IMR-90 (cell line): ENCODE results near the gene FAM171A1. TPM values are rescaled to one million over a fixed set of nuclear protein-coding genes. Genes with fewer than 3 reads are reported as not detected.

Source experiments
- ATAC-seq: fragments of 200-7000 bp; cut with Tn5 transposase; 2 replicates; pipeline ENCODE4 v1.9.1; 2020; ENCODE audit warnings: low read depth, mild to moderate bottlenecking, moderate library complexity
- BruUV-seq: library from RNA; stranded (reverse); fragments of 400-500 nt; replicated peaks from 2 replicates; lab custom pipeline; 2021; lab: Mats Ljungman, UMichigan
- CTCF ChIA-PET: fragments of 300-600 bp; formaldehyde crosslinking; extraction: SDS; loops from one replicate; lab custom pipeline; 2021; ENCODE audit warnings: antibody characterized with exemption; lab: Yijun Ruan, JAX
- POLR2A ChIA-PET: fragments of 300-600 bp; sonication (Branson Sonifier 250); formaldehyde crosslinking; loops from one replicate; lab custom pipeline; 2022; ENCODE audit warnings: antibody characterized with exemption; ENCODE audit not compliant: unreplicated experiment; lab: Charles Lee
- DNase-seq: peaks from one replicate; pipeline ENCODE4 v3.0.0; 2013
- H2AFZ ChIP-seq: replicated peaks from 2 replicates; pipeline ENCODE3; 2013; ENCODE audit warnings: low read length, mild to moderate bottlenecking; ENCODE audit not compliant: poor library complexity
- H2AK5ac ChIP-seq: 2 replicates; pipeline ENCODE4 v1.6.1; 2013; ENCODE audit warnings: low read depth, low read length, inconsistent platforms
- H2AK9ac ChIP-seq: replicated peaks from 2 replicates; pipeline ENCODE3; 2013; ENCODE audit warnings: mild to moderate bottlenecking, low read depth, low read length, moderate library complexity; ENCODE audit not compliant: poor library complexity
- H2BK120ac ChIP-seq: 2 replicates; pipeline ENCODE4 v1.6.1; 2013; ENCODE audit warnings: low read depth, low read length, inconsistent platforms
- H2BK15ac ChIP-seq: 3 replicates; pipeline ENCODE4 v1.6.1; 2013; ENCODE audit warnings: low read depth, low read length, inconsistent platforms
- H2BK20ac ChIP-seq: 2 replicates; pipeline ENCODE4 v1.6.1; 2013; ENCODE audit warnings: low read depth, mild to moderate bottlenecking, inconsistent platforms, low read length, moderate library complexity
- H2BK5ac ChIP-seq: 2 replicates; pipeline ENCODE4 v1.6.1; 2013; ENCODE audit warnings: mild to moderate bottlenecking, low read depth, low read length, inconsistent platforms; ENCODE audit not compliant: poor library complexity, severe bottlenecking
- H3K14ac ChIP-seq: replicated peaks from 2 replicates; pipeline ENCODE4 v1.6.1; 2013; ENCODE audit warnings: low read depth, low read length, inconsistent platforms
- H3K18ac ChIP-seq: 2 replicates; pipeline ENCODE4 v1.6.1; 2013; ENCODE audit warnings: low read depth, low read length, control low read depth
- H3K23ac ChIP-seq: 2 replicates; pipeline ENCODE4 v1.6.1; 2013; ENCODE audit warnings: low read depth, low read length, inconsistent platforms
- H3K27ac ChIP-seq: 2 replicates; pipeline ENCODE4 v1.5.1; 2013; ENCODE audit warnings: mild to moderate bottlenecking, control low read depth, low read length; ENCODE audit not compliant: insufficient read depth
- H3K27me3 ChIP-seq: 2 replicates; pipeline ENCODE4 v1.6.1; 2013; ENCODE audit warnings: low read length; ENCODE audit not compliant: control insufficient read depth, insufficient read depth
- H3K36me3 ChIP-seq: 2 replicates; pipeline ENCODE4 v1.6.1; 2013; ENCODE audit warnings: low read length, mixed read lengths; ENCODE audit not compliant: control insufficient read depth, insufficient read depth
- H3K4ac ChIP-seq: 2 replicates; pipeline ENCODE4 v1.6.1; 2013; ENCODE audit warnings: low read depth, low read length, inconsistent platforms
- H3K4me1 ChIP-seq: 2 replicates; pipeline ENCODE4 v1.6.1; 2013; ENCODE audit warnings: low read length, mixed read lengths; ENCODE audit not compliant: control insufficient read depth, insufficient read depth
- H3K4me2 ChIP-seq: 2 replicates; pipeline ENCODE4 v1.6.1; 2013; ENCODE audit warnings: low read depth, mild to moderate bottlenecking, control low read depth, low read length, moderate library complexity
- H3K4me3 ChIP-seq: 2 replicates; pipeline ENCODE4 v1.5.1; 2013; ENCODE audit warnings: low read depth, mild to moderate bottlenecking, control low read depth, low read length, moderate library complexity; ENCODE audit not compliant: insufficient read depth
- H3K56ac ChIP-seq: 2 replicates; pipeline ENCODE4 v1.6.1; 2013; ENCODE audit warnings: low read length, inconsistent platforms; ENCODE audit not compliant: insufficient read depth; ENCODE audit errors: extremely low read depth
- H3K79me1 ChIP-seq, 2 experiments: 2 replicates each; pipeline ENCODE4 v1.6.1; 2013; ENCODE audit warnings: low read length in 2 of 2, inconsistent platforms in 1 of 2, low read depth in 1 of 2
- H3K9ac ChIP-seq: 2 replicates; pipeline ENCODE4 v1.6.1; 2013; ENCODE audit warnings: low read depth, low read length, control low read depth
- H3K9me1 ChIP-seq: 2 replicates; pipeline ENCODE4 v1.6.1; 2013; ENCODE audit warnings: low read length, inconsistent platforms; ENCODE audit not compliant: insufficient read depth
- H3K9me3 ChIP-seq: 2 replicates; pipeline ENCODE4 v1.6.1; 2013; ENCODE audit warnings: low read length; ENCODE audit not compliant: control insufficient read depth, insufficient read depth
- H4K20me1 ChIP-seq: 2 replicates; pipeline ENCODE4 v1.6.1; 2013; ENCODE audit warnings: low read length, inconsistent platforms; ENCODE audit not compliant: insufficient read depth
- H4K5ac ChIP-seq: 2 replicates; pipeline ENCODE4 v1.6.1; 2013; ENCODE audit warnings: mild to moderate bottlenecking, low read depth, low read length, control low read depth
- H4K8ac ChIP-seq, 2 experiments: 2 replicates each; pipeline ENCODE4 v1.6.1; 2013; ENCODE audit warnings: low read depth in 2 of 2, low read length in 2 of 2, control low read depth in 1 of 2, inconsistent platforms in 1 of 2
- H4K91ac ChIP-seq: 2 replicates; pipeline ENCODE4 v1.6.1; 2013; ENCODE audit warnings: low read depth, low read length, inconsistent platforms; ENCODE audit not compliant: insufficient read depth
- BHLHE40 ChIP-seq: fragments of 150-350 bp; IDR thresholded peaks from 2 replicates; pipeline ENCODE4 v1.6.1; 2016; ENCODE audit warnings: mild to moderate bottlenecking, low read depth, low read length
- CEBPB ChIP-seq: IDR thresholded peaks from 2 replicates; pipeline ENCODE4 v1.6.1; 2012; ENCODE audit warnings: low read depth, low read length, improper control_type of control experiment
- CHD1 ChIP-seq: IDR thresholded peaks from 2 replicates; pipeline ENCODE4 v1.6.1; 2012; ENCODE audit warnings: low read depth, low read length, improper control_type of control experiment
- CTCF ChIP-seq: conservative IDR thresholded peaks from 2 replicates; pipeline ENCODE4 v1.5.1; 2012; ENCODE audit warnings: mild to moderate bottlenecking, low read depth, low read length, improper control_type of control experiment
- ELK1 ChIP-seq: fragments of 150-350 bp; IDR thresholded peaks from 2 replicates; pipeline ENCODE4 v1.6.1; 2016; ENCODE audit warnings: low read depth, mild to moderate bottlenecking, low read length, moderate library complexity, borderline replicate concordance
- FOS ChIP-seq: fragments of 150-350 bp; IDR thresholded peaks from 2 replicates; pipeline ENCODE4 v1.6.1; 2016; ENCODE audit warnings: low read depth, low read length
- MAFK ChIP-seq: IDR thresholded peaks from 2 replicates; pipeline ENCODE4 v1.6.1; 2012; ENCODE audit warnings: low read depth, low read length, improper control_type of control experiment
- MAZ ChIP-seq: IDR thresholded peaks from 2 replicates; pipeline ENCODE4 v1.6.1; 2012; ENCODE audit warnings: low read depth, mild to moderate bottlenecking, low read length, improper control_type of control experiment, moderate library complexity, borderline replicate concordance
- MXI1 ChIP-seq: IDR thresholded peaks from 2 replicates; pipeline ENCODE4 v1.6.1; 2012; ENCODE audit warnings: low read depth, mild to moderate bottlenecking, low read length, moderate library complexity, borderline replicate concordance
- NFE2L2 ChIP-seq: fragments of 150-350 bp; IDR thresholded peaks from 2 replicates; pipeline ENCODE4 v1.6.1; 2016; ENCODE audit warnings: low read depth, mild to moderate bottlenecking, low read length
- POLR2A ChIP-seq: IDR thresholded peaks from 2 replicates; pipeline ENCODE4 v1.6.1; 2012; ENCODE audit warnings: mild to moderate bottlenecking, low read depth, low read length
- RAD21 ChIP-seq: IDR thresholded peaks from 2 replicates; pipeline ENCODE4 v1.6.1; 2012; ENCODE audit warnings: low read length, improper control_type of control experiment
- RCOR1 ChIP-seq: IDR thresholded peaks from 2 replicates; pipeline ENCODE4 v1.6.1; 2012; ENCODE audit warnings: mild to moderate bottlenecking, low read length, improper control_type of control experiment; ENCODE audit not compliant: insufficient replicate concordance
- RFX5 ChIP-seq: IDR thresholded peaks from 2 replicates; pipeline ENCODE4 v1.8.0; 2012; ENCODE audit warnings: low read depth, mild to moderate bottlenecking, low read length, moderate library complexity
- SMC3 ChIP-seq: fragments of 150-350 bp; IDR thresholded peaks from 2 replicates; pipeline ENCODE4 v1.6.1; 2016; ENCODE audit warnings: low read depth, mild to moderate bottlenecking, antibody characterized with exemption, low read length, moderate library complexity
- USF2 ChIP-seq: fragments of 150-350 bp; IDR thresholded peaks from 2 replicates; pipeline ENCODE4 v1.6.1; 2017; ENCODE audit warnings: mild to moderate bottlenecking, antibody characterized with exemption, low read length, low read depth
- whole genome bisulfite sequencing, 2 experiments: methylation state at CpG; one replicate each; pipeline versions ENCODE4 v1.1.5 to v1.1.7; 2013; ENCODE audit warnings: missing lambda C conversion rate in 2 of 2; ENCODE audit not compliant: insufficient read length in 1 of 2; ENCODE audit errors: extremely low coverage in 2 of 2; 5-methylcytosine and 5-hydroxymethylcytosine counted together
- dilution Hi-C: fragments of 300-500 bp; cut with HindIII; formaldehyde crosslinking; loops from one replicate; pipeline ENCODE4 v1.14.3; 2018; ENCODE audit warnings: low sequenced_read_pairs; ENCODE audit not compliant: unreplicated experiment
- in situ Hi-C: fragments of 300-500 bp; cut with MboI; formaldehyde crosslinking; loops from 3 replicates; pipeline ENCODE4 v1.14.3; 2019; ENCODE audit warnings: low sequenced_read_pairs, inconsistent platforms, mixed read lengths
- intact Hi-C: fragments of 100-400 bp; cut with micrococcal nuclease; formaldehyde crosslinking; loops from 2 replicates; pipeline ENCODE4 v1.10.0; 2022
- polyA plus RNA-seq, 3 experiments: library from polyadenylated mRNA; depleted of rRNA; stranded (reverse); fragments of >200 nt; gene quantifications; 2 replicates each; pipeline ENCODE4 v1.2.3, GENCODE V29; 2012; ENCODE audit warnings: low replicate concordance in 1 of 3
- total RNA-seq: library from RNA; depleted of rRNA; stranded (reverse); fragments of >200 nt; gene quantifications from 2 replicates; pipeline ENCODE4 v1.2.3, GENCODE V29; 2012

FAM171A1 gene
- total and polyA plus RNA-seq, 2 of the 4 experiments (the other 2 are of a cell fraction), result 20.3 to 30.6 TPM

GRCh38 chr10:15300145-15300544 lies 70.9 kb downstream of the FAM171A1 start:
- no peaks in the 10 kb centered on the region for H3K9me3 ChIP-seq
- H3K18ac ChIP-seq, result no peak overlapping the region
- in situ Hi-C loops, result no loop called here
- H3K56ac ChIP-seq, result no peak overlapping the region
- peaks cover 5% of the 10 kb centered on the region; the same call in 1 of the 2 replicates for H3K9me1 ChIP-seq
- no peak overlapping the region for H3K4me2 ChIP-seq
- no peaks in the 10 kb centered on the region for H3K4me1 ChIP-seq
- H3K23ac ChIP-seq, result no peak overlapping the region
- no peak for DNase-seq
- no peak overlapping the region for H3K4ac ChIP-seq
- intact Hi-C loops, result no loop called here
- dilution Hi-C loops, result no loop called here
- H3K27me3 ChIP-seq, result no peaks in the 10 kb centered on the region
- no peak overlapping the region for H3K9ac ChIP-seq
- H2AFZ ChIP-seq, result no peak overlapping the region
- H2BK5ac ChIP-seq, result no peak overlapping the region
- WGBS, 2 experiments, result no CpG with 5 or more reads among the region's 2 CpGs
- no peak overlapping the region for H3K4me3 ChIP-seq
- no peak overlapping the region for H3K27ac ChIP-seq
- ChIA-PET CTCF (no interaction called here), POLR2A (interaction anchor here (0.6 kb wide), 1 partner anchor 19 kb away, joined by 3 read pairs; no protein-coding TSS in a partner anchor)
- no peak overlapping the region for H2AK9ac ChIP-seq
- no peaks in the 10 kb centered on the region for H3K36me3 ChIP-seq
- no peak overlapping the region for H4K91ac ChIP-seq
- no peaks in the 10 kb centered on the region for H4K20me1 ChIP-seq
- H3K79me1 ChIP-seq, result peaks cover 0 to 24% of the 10 kb centered on the region in 2 experiments; a peak in 2 of 4 replicates
- H2BK15ac ChIP-seq, result no peak overlapping the region
- H2BK120ac ChIP-seq, result no peak overlapping the region
- ATAC-seq, result no peak
- no peak overlapping the region for H2BK20ac ChIP-seq
- no TSS peak for BruUV-seq
- H2AK5ac ChIP-seq, result no peak overlapping the region
- no peak for TF ChIP-seq FOS
- TF ChIP-seq MAFK, result no peak
- TF ChIP-seq USF2, result no peak
- no peak for TF ChIP-seq POLR2A
- TF ChIP-seq ELK1, result no peak
- no peak for TF ChIP-seq BHLHE40
- no peak for TF ChIP-seq CHD1
- no peak for TF ChIP-seq CTCF
- TF ChIP-seq MXI1, result no peak
- TF ChIP-seq SMC3, result no peak
- no peak for TF ChIP-seq MAZ
- TF ChIP-seq CEBPB, result no peak
- TF ChIP-seq RAD21, result no peak
- TF ChIP-seq RFX5, result no peak
- TF ChIP-seq RCOR1, result no peak
- no peak for TF ChIP-seq NFE2L2
- H4K8ac ChIP-seq, result no peak overlapping the region
- no peak overlapping the region for H4K5ac ChIP-seq
- H3K14ac ChIP-seq, result no peak overlapping the region
